Endothelial cell (in vitro differentiated cells): Measurements from ENCODE around the gene POLR2H. TPM values are rescaled to one million over a fixed set of nuclear protein-coding genes. Genes with fewer than 3 reads are reported as not detected.

ENCODE experiments used
- DNase-seq: peaks from one replicate; pipeline ENCODE4 v3.0.0; 2021; ENCODE audit warnings: low spot score
- H3K27ac Mint-ChIP-seq: one replicate; pipeline ENCODE4 v1.8.0; 2021; ENCODE audit warnings: mixed read lengths, inconsistent platforms; ENCODE audit not compliant: unreplicated experiment
- H3K27me3 Mint-ChIP-seq: one replicate; pipeline ENCODE4 v1.8.0; 2021; ENCODE audit warnings: mild to moderate bottlenecking, moderate library complexity, mixed read lengths, inconsistent platforms; ENCODE audit not compliant: unreplicated experiment
- H3K36me3 Mint-ChIP-seq: one replicate; pipeline ENCODE4 v1.8.0; 2021; ENCODE audit warnings: mild to moderate bottlenecking, low read depth, mixed read lengths, inconsistent platforms; ENCODE audit not compliant: unreplicated experiment
- H3K4me1 Mint-ChIP-seq: one replicate; pipeline ENCODE4 v1.8.0; 2021; ENCODE audit warnings: mild to moderate bottlenecking, mixed read lengths, inconsistent platforms; ENCODE audit not compliant: unreplicated experiment
- H3K4me3 Mint-ChIP-seq: one replicate; pipeline ENCODE4 v1.8.0; 2021; ENCODE audit warnings: mild to moderate bottlenecking, mixed read lengths, inconsistent platforms; ENCODE audit not compliant: unreplicated experiment
- H3K9me3 Mint-ChIP-seq: one replicate; pipeline ENCODE4 v1.8.0; 2021; ENCODE audit warnings: mixed read lengths, inconsistent platforms; ENCODE audit not compliant: unreplicated experiment
- CTCF ChIP-seq: fragments of 200-600 bp; sonication (generic); IDR thresholded peaks from one replicate; pipeline ENCODE4 v1.5.0; 2021; ENCODE audit warnings: antibody characterized with exemption; ENCODE audit not compliant: unreplicated experiment
- total RNA-seq: library from RNA; stranded (reverse); fragmentation: NEBNext Ultra II Directional; extraction: Animal tissue kit (Norgen Biotek cat#: 25700); gene quantifications from one replicate; pipeline ENCODE4 v1.2.1, GENCODE V29; 2021; ENCODE audit not compliant: unreplicated experiment

POLR2H gene
- total RNA-seq, 1 donor from 2014 or later: 56.1 TPM

- DNase-seq: no peak
- peak overlapping the region; percentile 58 for H3K27ac Mint-ChIP-seq
Measured at GRCh38 chr3:184360929-184361531, 480 bp upstream of the POLR2H start.

DNA sequence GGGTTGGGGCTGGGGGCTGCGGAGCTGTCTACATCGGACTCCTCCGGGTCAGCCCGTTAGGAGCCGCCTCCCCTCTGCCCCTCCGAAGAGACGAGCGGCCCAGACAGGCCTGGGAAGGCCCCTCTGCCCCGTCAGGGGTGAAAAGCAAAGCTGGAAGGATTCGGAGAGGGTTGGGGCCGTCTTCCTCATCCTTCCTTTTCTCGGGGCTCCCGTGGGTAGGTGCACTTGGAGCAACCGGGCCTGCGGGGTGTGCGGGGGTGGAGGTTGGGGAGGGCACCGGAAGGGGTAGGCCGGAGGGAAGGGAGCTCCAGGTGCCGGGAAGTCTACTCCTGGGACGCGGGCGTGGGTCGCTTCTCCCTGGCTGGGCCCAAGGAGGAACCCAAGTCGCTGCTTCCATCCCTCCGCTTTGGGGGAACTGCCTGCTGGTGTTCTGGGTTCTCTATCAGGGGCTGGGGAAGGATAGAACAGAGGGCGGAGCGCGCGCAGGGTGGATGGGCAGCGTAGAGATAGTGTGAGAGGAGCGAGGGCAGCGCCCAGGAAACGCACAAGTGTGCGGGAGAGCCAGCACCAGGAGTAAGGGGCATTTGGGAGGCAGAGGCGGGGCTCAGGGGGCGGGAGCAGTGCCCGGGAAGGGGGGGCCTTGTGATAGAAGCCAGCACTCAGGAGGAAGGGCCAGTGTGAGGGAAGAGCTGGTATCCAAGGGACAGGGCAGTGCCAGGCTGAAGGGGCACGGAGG lies 590 bp downstream of the POLR2H start:
- Mint-ChIP-seq H3K4me3 (peak overlapping the region; percentile 93), H3K27me3 (peaks cover 9% of the 10 kb centered on the region), H3K4me1 (peaks cover 18% of the 10 kb centered on the region), H3K27ac (peak overlapping the region; percentile 93), H3K36me3 (peaks cover 18% of the 10 kb centered on the region), H3K9me3 (no peaks in the 10 kb centered on the region)
- peak; percentile 44 for DNase-seq
- no peak for TF ChIP-seq CTCF

More at GRCh38 chr3:184360929-184361531, 480 bp upstream of the POLR2H start:
- Mint-ChIP-seq H3K27me3 (peaks cover 9% of the 10 kb centered on the region), H3K4me1 (peaks cover 18% of the 10 kb centered on the region), H3K36me3 (peaks cover 13% of the 10 kb centered on the region), H3K9me3 (no peaks in the 10 kb centered on the region), H3K4me3 (peak overlapping the region; percentile 89)
- no peak for TF ChIP-seq CTCF

DNA sequence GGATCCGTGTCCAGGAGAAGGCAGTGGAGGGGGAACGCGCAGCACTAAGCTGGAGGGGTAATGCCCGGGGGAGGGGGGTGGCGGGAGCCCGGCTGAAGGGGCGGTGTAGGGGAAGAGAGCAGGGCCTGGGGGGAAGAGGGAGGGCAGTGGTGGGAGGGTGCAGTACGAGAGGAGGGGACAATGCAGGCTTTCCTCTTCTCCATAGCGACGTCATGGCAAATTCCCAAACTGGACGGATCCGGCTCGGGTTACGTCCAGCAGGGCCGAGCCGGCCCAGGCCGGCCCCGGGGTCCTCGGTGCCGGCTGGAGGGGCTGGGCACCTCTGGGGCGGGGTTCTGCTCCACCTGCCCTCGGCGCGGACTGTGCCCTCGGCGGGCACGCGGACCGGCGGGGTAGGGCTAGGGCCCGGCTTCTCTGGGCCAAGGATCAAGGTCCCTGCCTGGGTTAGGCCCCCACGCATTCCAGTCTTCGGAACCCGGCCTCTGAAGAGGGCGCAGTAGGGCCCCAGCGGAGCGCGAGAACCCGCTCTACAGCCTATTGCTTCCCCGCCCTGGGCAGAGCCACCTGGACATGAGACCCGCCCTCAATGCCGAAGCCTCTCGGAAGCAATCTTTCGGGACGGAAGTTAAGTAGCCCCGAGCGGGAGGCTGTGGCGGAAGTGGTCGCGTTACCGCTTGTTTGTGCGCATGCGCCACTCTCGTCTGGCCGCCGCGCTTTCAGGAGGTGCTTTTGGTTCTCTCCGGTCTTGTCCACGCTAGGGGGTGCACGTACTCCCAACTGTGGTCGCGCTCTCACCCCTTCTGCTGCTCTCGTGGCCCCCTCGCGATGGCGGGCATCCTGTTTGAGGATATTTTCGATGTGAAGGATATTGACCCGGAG lies 1.4 kb downstream of the POLR2H start:
- Mint-ChIP-seq H3K4me1 (peaks cover 18% of the 10 kb centered on the region), H3K4me3 (peak overlapping the region; percentile 94), H3K27ac (peak overlapping the region; percentile 98), H3K9me3 (no peaks in the 10 kb centered on the region), H3K27me3 (peaks cover 9% of the 10 kb centered on the region), H3K36me3 (peaks cover 24% of the 10 kb centered on the region)
- DNase-seq: peak; percentile 92
- no peak for TF ChIP-seq CTCF

DNA sequence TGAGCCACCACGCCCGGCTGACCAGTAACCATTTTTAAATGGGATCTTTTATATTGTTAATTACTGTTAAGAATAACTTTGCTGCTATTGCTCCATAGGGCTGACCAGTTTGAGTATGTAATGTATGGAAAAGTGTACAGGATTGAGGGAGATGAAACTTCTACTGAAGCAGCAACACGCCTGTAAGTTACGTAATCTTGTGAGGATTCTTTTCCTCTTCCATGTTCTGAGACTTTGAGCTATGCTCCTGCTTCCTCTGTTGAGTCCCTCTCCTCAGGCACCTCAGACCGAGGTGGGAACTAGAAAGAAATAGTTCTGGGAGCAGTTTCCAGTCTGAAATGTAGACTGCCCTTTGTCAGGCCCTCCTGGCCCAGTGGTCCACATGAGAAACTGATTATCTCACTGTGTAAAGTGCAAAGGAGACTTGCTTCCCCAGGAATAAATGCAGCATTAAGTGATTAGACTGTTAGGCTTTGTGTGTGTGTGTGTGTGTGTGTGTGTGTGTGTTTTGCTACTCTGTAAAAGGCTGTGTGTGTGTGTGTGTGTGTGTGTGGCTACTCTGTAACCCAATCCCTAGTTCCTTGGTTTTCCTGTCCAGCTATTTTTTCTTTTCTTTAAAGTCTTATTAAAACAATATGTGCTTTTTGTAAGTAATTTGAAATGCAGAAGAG lies 5.2 kb downstream of the POLR2H start:
- no peak for TF ChIP-seq CTCF
- no peak for DNase-seq
- Mint-ChIP-seq H3K27me3 (peaks cover 6% of the 10 kb centered on the region), H3K4me1 (peaks cover 28% of the 10 kb centered on the region), H3K9me3 (no peaks in the 10 kb centered on the region), H3K27ac (no peak overlapping the region), H3K36me3 (peaks cover 39% of the 10 kb centered on the region), H3K4me3 (no peak overlapping the region)
